Endodermal cell (in vitro differentiated cells): ENCODE results near the gene ATXN1. TPM values are rescaled to one million over a fixed set of nuclear protein-coding genes. Genes with fewer than 3 reads are reported as not detected.

Experiments used
- DNase-seq: peaks from one replicate; pipeline ENCODE4 v3.0.0-alpha.2; 2017
- H3K27ac ChIP-seq: 2 replicates; pipeline ENCODE4 v1.5.1; 2013; ENCODE audit warnings: mild to moderate bottlenecking, low read depth, low read length, moderate library complexity
- H3K27me3 ChIP-seq: 2 replicates; pipeline ENCODE4 v1.6.1; 2013; ENCODE audit warnings: mild to moderate bottlenecking, low read length, moderate library complexity; ENCODE audit not compliant: insufficient read depth, control insufficient read depth, poor library complexity, severe bottlenecking
- H3K36me3 ChIP-seq: 2 replicates; pipeline ENCODE4 v1.7.0; 2013; ENCODE audit warnings: mild to moderate bottlenecking, low read length, moderate library complexity; ENCODE audit not compliant: control insufficient read depth, insufficient read depth
- H3K4me1 ChIP-seq: one replicate; pipeline ENCODE4 v1.7.0; 2013; ENCODE audit warnings: low read length; ENCODE audit not compliant: control insufficient read depth, insufficient read depth
- H3K4me3 ChIP-seq: 2 replicates; pipeline ENCODE4 v1.5.1; 2013; ENCODE audit warnings: mild to moderate bottlenecking, low read length, moderate library complexity
- H3K9ac ChIP-seq: 2 replicates; pipeline ENCODE4 v1.6.1; 2013; ENCODE audit warnings: mild to moderate bottlenecking, low read length, moderate library complexity; ENCODE audit not compliant: poor library complexity, severe bottlenecking; ENCODE audit errors: extremely low read depth
- H3K9me3 ChIP-seq: 2 replicates; pipeline ENCODE4 v1.6.1; 2013; ENCODE audit warnings: mild to moderate bottlenecking, low read length, moderate library complexity; ENCODE audit not compliant: control insufficient read depth
- H3K27ac Mint-ChIP-seq: 2 replicates; pipeline ENCODE4 v1.8.0; 2020; ENCODE audit warnings: mixed read lengths
- H3K27me3 Mint-ChIP-seq: 2 replicates; pipeline ENCODE4 v1.8.0; 2021; ENCODE audit warnings: mild to moderate bottlenecking, mixed read lengths; ENCODE audit not compliant: insufficient read depth
- H3K36me3 Mint-ChIP-seq: 2 replicates; pipeline ENCODE4 v1.8.0; 2020; ENCODE audit warnings: low read depth, mixed read lengths
- H3K4me1 Mint-ChIP-seq: 2 replicates; pipeline ENCODE4 v1.8.0; 2020; ENCODE audit warnings: mixed read lengths
- H3K4me3 Mint-ChIP-seq: 2 replicates; pipeline ENCODE4 v1.8.0; 2020; ENCODE audit warnings: mild to moderate bottlenecking, moderate library complexity, mixed read lengths
- H3K9me3 Mint-ChIP-seq: 2 replicates; pipeline ENCODE4 v1.8.0; 2020; ENCODE audit warnings: mild to moderate bottlenecking, mixed read lengths
- WGBS, 2 experiments: methylation state at CpG; one replicate each; pipeline versions ENCODE4 v1.1.5 to v1.1.7; 2013; ENCODE audit warnings: missing lambda C conversion rate in 2 of 2, mixed read lengths in 1 of 2; ENCODE audit not compliant: insufficient coverage in 1 of 2, insufficient read length in 1 of 2; 5-methylcytosine and 5-hydroxymethylcytosine counted together
- total RNA-seq, 2 donors: library from RNA; stranded (reverse); fragmentation: NEBNext Ultra II Directional in 1 of 2; extraction: Animal tissue kit (Norgen Biotek cat#: 25700) in 1 of 2; gene quantifications; 2 replicates in 1 of 2; 3 replicates in 1 of 2; pipeline ENCODE4 v1.2.1, GENCODE V29; 2021
- TF ChIP-seq, protein P1 (sequence below): fragments of 200-600 bp; sonication (generic); conservative IDR thresholded peaks from 2 replicates; pipeline ENCODE4 v1.5.0; 2021; ENCODE audit warnings: antibody characterized with exemption, mild to moderate bottlenecking

Gene ATXN1
- total RNA-seq, 2 donors from 2014 or later: 10.4 to 15.9 TPM

DNA sequence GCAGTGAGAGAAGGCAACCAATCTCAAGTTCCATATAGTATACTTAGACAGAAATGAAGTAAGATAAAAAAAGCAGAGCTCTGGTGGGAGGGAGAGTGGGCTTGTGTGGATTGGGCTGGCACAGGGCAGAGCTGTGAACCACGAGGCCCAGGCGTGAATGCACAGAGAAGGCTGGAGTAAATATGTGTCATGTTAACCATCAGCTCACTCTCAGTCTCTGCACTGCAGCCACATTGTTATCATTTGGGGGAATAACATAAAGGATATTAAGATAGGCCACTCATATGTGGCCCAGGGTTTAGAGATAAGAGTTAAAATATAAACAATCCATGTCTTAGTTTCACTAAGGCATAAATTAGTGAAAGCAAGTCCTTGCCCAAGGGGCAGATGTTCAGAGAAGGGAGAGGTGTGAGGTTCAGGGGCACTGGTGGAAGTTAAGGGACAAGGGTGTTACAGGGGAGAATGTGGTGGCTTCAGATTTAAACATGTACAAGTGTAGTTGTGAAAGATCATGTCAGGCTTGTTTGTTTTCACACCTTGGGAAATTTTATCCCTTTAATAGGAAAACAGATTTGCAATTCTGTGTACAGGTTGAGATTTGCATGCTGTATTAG, 508.5 kb downstream of the ATXN1 start:
- WGBS, 2 experiments: 80 to 91% methylated on average over 1 to 2 of the region's 2 CpGs
- peaks cover 34% of the 10 kb centered on the region for H3K36me3 Mint-ChIP-seq
- DNase-seq: no peak

DNA sequence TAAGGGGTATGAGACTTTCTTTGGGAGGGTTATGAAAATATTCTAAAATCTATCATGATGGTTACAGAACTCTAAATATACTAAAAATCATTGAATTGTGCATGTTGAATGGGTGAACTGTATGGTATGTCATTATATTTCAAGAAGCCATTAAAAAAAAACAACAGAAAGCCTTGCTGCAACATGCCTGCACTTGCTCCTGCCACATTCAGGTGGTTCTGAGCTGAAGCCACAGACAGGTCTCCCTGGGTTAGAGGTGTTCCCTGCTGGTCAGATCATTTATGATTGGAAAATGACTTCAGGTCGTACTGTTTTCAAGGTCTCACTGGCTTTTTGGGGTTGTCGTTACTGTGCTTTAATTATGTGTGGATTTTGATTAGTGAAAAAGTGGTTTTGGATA, 509.6 kb downstream of the ATXN1 start:
- Histone ChIP-seq H3K9me3 (no peaks in the 10 kb centered on the region), H3K9ac (no peak overlapping the region), H3K4me3 (no peak overlapping the region), H3K27me3 (no peaks in the 10 kb centered on the region), H3K4me1 (peaks cover 8% of the 10 kb centered on the region), H3K27ac (no peak overlapping the region), H3K36me3 (peaks cover 20% of the 10 kb centered on the region)
- Mint-ChIP-seq H3K4me1 (peaks cover 27% of the 10 kb centered on the region), H3K27ac (no peak overlapping the region), H3K4me3 (no peak overlapping the region), H3K36me3 (peaks cover 26% of the 10 kb centered on the region), H3K9me3 (no peaks in the 10 kb centered on the region), H3K27me3 (peaks cover 3% of the 10 kb centered on the region)
- no peak for DNase-seq
- TF ChIP-seq, protein P1, sequence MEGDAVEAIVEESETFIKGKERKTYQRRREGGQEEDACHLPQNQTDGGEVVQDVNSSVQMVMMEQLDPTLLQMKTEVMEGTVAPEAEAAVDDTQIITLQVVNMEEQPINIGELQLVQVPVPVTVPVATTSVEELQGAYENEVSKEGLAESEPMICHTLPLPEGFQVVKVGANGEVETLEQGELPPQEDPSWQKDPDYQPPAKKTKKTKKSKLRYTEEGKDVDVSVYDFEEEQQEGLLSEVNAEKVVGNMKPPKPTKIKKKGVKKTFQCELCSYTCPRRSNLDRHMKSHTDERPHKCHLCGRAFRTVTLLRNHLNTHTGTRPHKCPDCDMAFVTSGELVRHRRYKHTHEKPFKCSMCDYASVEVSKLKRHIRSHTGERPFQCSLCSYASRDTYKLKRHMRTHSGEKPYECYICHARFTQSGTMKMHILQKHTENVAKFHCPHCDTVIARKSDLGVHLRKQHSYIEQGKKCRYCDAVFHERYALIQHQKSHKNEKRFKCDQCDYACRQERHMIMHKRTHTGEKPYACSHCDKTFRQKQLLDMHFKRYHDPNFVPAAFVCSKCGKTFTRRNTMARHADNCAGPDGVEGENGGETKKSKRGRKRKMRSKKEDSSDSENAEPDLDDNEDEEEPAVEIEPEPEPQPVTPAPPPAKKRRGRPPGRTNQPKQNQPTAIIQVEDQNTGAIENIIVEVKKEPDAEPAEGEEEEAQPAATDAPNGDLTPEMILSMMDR: no peak
- 83% methylated on average over 2 of the region's 2 CpGs; no CpG with 5 or more reads in 1 of the 2 experiments for WGBS, 2 experiments

More for the DNA sequence above, 508.5 kb downstream of the ATXN1 start:
- Mint-ChIP-seq H3K9me3 (no peaks in the 10 kb centered on the region), H3K4me1 (peaks cover 37% of the 10 kb centered on the region), H3K27ac (no peak overlapping the region), H3K4me3 (no peak overlapping the region), H3K27me3 (no peaks in the 10 kb centered on the region)
- Histone ChIP-seq H3K9me3 (peaks cover 5% of the 10 kb centered on the region), H3K4me1 (peaks cover 13% of the 10 kb centered on the region), H3K27me3 (no peaks in the 10 kb centered on the region), H3K9ac (no peak overlapping the region), H3K4me3 (no peak overlapping the region), H3K36me3 (peaks cover 17% of the 10 kb centered on the region), H3K27ac (no peak overlapping the region)
- TF ChIP-seq, protein P1: no peak

DNA sequence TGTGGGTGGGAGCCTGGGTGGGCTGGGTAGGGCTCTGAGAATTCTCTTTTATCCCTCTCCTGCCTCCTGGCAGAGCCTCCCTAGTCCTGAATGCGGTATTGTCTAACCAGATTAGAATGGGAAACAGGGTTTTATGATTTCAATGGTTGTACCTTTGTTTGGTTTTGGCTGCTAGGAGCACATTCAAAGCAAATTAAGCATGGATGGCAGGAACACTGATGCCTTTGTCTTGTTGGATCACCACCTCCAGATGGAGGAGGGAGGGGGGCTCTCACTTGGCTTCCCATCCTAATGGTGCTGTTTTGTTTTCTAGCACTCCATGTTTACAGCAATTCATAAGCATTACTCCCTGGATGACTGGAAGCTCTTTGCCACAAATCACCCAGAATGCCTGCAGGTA, 511.3 kb downstream of the ATXN1 start:
- Mint-ChIP-seq H3K4me1 (peaks cover 38% of the 10 kb centered on the region), H3K36me3 (peaks cover 15% of the 10 kb centered on the region), H3K4me3 (no peak overlapping the region), H3K27me3 (peaks cover 8% of the 10 kb centered on the region), H3K27ac (no peak overlapping the region), H3K9me3 (no peaks in the 10 kb centered on the region)
- H3K4me3 ChIP-seq: no peak overlapping the region
- no peaks in the 10 kb centered on the region for H3K9me3 ChIP-seq
- peaks cover 9% of the 10 kb centered on the region for H3K4me1 ChIP-seq
- peaks cover 20% of the 10 kb centered on the region for H3K36me3 ChIP-seq
- H3K27me3 ChIP-seq: no peaks in the 10 kb centered on the region
- WGBS, 2 experiments: 76% methylated on average over 1 of the region's 1 CpG; no CpG with 5 or more reads in 1 of the 2 experiments
- H3K9ac ChIP-seq: peak overlapping the region; percentile 24
- no peak overlapping the region for H3K27ac ChIP-seq
- DNase-seq: peak; percentile 50
- TF ChIP-seq, protein P1: no peak
